ENCODE data around the gene CAGE1.
A peak's percentile ranks its signal among the peaks of the same experiment; 100 is the strongest.
"Not testable (repeated sequence)": the region's sequence is repeated elsewhere in the genome, so short reads cannot be mapped to it uniquely, and the experiment has no call there.

Gene CAGE1

DNA sequence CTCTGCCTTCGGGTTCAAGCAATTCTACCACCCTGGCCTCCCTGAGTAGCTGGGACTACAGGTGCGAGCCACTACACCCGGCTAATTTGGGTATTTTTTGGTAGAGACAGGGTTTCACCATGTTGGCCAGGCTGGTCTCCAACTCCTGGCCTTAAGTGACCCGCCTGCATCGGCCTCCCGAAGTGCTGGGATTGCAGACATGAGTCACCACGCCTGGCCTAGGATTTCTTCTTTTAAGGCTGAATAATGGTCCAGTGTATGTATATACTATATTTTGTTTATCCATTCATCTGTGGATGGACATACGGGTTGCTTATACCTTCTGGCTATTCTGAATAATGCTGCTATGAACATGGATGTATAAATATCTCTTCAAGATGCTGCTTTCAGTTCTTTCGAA is 17.2 kb upstream of the CAGE1 start:
- DNase-seq = no peak

DNA sequence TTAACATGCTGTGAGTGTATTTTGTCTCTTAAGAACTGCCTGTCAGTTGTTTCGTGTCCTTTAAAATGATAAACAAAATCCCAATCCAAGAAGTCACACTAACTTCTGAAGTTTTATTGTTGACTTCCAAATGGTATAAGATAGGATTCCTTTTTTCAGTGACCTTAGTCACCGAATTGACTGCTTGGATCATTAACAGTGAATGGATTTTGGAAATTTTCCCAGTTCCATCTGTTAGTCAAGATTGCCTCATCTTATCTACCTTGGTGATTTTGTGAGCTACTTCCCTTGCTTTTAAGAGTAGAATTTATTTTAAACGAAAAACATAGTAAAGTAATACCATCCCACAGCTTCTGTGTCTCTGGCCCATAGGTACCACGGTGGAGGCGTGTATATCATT is 15.0 kb upstream of the CAGE1 start:
- DNase-seq = no peak

DNA sequence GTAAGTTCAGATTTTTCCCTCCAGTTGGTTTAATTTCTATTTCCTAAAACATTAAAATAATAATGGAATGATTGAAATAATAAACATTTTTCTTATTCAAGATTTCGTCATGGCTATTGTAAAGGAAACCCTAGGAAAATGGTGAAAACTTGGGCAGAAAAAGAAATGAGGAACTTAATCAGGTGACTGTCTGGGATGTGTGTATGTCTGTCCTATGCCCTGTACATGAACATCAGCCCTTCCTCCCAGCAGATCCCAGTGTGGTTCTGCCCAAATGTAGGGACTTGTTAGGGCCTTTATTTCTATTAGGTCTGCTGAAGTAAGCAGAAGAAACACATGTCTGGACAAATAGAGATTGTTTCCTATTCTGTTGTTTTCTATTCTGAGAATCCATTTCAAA is 13.2 kb upstream of the CAGE1 start:
- no peak for DNase-seq

DNA sequence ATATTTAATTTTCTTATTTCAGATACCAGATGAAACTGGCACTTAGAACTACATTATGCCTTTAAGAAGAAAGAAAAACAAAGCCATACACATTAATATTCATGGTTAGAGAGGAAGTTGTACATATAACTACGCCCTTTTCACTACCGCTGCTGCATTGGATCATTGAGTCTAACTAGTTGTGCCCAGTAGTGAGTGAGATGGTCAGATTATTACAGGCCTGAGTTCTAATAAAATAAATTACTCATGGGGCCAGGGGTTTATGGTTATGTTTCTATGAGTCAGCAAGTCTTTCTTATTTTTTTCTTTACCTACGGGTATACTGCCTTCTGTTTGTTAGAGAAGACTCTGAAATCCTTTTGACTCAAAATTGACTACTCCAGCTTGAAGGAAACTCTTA is 11.5 kb upstream of the CAGE1 start:
- DNase-seq = no peak

DNA sequence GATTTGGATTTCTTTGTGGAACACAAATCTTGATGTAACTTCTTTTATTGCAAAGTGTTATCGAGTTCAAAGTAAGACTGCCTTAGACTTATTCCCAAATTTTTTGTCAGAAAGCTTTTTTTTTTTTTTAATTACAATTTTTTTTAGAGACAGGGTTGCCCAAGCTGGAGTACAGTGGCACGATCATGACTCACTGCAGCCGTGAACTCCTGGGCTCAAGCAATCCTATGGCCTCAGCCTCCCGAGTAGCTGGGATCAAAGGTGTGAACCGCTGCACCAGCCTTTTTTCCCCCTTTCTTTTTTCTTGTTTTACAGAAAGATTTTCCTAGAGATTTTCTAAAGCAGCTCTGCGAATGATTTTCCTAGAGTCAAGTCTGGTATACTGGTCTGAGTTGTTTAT is 2.9 kb upstream of the CAGE1 start:
- DNase-seq = no peak

DNA sequence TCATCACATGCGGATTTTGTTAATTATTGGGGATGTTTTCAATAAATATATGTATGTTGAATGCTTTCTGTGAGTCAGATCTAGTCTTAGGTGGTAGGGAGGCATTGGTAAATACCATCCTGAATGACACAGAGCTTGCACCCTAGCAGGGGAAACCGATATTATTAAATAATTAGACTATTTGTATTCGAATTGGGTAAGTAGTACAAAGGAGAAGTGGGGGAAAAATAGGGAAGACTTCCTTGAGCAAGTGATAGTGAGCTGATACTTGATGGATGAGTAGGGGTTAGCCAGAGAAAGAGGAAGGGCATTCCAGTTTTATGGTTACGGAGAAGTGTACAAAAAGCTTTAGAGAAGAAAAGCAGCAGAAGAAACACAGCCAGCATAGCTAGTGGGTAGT is 1.6 kb upstream of the CAGE1 start:
- no peak for DNase-seq

DNA sequence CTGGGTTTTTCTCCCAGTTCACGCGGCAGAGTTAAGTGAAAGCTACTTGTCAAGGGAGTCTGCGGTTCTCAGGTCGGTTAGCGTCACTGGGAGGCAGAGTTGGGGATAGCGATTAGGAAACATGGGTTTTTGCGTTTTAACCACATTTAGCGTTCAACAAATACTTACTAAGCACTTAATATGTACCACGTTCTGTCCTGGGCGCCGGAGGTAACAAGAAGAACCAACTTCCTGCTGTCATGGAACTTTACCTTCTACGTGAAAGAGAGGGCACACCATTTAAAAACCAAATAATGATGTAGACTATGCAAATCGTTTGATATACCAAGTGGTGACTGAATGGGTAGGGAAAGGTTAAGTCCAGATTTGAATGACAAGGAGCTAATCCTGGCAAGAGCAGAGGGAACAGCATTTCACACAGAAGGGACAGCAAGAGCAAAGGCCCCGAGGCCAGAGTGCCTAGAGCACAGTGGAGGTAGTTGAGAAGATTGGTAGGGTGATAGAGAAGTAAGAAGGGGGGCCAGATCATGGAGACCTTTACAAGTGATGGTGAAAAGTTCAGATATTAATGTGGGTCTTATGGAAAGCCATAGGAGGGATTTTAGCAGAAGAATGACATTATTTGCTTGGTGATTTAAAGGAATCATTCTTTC is 810 bp upstream of the CAGE1 start:
- DNase-seq = no peak

DNA sequence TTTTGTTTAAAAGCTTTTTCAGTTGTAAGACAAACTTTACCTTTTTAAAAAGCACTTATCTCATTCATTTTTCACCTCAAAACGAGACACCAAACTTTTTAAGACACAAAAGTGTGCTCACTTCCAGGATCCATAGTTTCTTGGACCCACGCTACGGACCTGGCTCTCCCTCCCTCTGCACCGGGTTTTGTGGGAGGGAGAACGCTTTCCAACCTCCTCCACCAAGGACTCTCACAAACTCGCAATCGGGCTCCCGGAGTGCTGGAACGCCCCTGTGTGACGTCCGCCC is 436 bp downstream of the CAGE1 start:
- DNase-seq = no peak

DNA sequence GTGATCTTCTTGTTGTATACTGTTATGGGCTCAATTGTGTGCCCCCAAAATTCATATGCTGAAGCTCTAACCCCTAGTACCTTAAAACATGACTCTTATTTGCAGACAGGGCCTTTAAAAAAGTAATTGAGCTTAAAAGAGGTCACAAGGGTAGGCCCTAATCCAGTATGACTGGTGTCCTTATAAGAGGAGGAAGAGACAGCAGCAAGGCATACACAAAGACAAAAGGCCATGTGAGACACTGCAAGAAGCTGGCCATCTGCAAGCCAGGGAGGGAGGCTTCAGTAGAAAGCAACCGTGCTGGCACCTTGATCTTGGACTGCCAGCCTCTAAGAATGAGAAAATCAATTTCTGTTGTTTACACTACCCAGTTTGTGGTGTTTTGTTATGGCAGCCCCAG is 8.4 kb downstream of the CAGE1 start:
- DNase-seq = no peak

DNA sequence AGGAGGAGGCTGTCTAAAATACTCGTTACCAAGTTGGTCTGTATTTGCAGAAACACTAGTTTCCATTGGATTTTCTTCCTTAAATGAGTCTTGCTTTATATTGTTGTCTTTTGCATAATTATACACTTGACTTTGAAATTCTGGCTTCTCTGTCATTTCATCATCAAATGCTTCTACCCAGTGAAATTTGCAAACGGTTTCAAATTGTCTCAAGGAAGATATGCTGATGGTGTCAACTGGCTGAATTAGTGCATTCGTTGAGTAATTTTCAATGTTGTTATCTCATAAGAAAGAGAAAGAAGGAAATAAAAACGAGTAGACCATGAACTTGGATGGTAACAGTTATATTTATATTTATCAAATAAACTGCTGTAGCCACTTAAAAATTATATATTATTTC is 10.8 kb downstream of the CAGE1 start:
- DNase-seq = no peak

DNA sequence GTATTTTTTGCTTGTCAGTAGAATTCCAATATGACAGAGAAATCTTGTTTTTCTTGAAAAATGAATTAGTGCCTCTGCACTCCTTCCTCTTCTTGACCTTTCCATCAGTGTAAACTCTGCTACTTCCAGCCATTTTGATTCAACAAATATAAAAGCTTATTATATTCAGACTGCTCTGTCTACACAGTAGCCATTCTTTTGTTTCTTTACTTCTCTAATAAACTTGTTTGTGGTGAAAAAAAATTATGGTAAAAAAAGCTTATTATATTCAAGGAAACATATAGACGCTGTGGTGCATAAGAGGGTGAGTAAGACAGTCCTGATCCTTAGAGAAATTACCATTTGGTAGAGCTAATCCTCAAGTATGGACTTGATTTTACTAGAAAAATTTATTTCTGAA is 11.6 kb downstream of the CAGE1 start:
- DNase-seq = no peak

DNA sequence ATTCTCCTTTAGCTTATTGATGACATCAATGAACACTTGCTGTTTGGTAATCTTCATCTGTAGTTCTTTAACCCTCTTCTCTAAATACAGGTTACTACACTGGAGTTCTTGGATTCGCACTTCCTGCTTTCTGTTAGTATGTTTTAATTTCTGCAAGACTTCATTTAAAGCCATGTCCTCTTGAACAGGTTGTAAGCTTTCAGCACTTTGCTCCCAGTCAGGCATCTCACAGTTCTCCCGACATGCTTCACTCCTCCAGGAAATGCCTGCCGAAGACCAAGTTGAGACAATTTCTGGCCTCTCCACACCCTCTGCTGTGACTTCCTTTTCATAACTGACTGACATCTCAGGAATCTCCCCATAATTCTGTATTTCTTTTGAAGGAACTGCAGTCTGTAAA is 15.8 kb downstream of the CAGE1 start:
- DNase-seq = no peak

DNA sequence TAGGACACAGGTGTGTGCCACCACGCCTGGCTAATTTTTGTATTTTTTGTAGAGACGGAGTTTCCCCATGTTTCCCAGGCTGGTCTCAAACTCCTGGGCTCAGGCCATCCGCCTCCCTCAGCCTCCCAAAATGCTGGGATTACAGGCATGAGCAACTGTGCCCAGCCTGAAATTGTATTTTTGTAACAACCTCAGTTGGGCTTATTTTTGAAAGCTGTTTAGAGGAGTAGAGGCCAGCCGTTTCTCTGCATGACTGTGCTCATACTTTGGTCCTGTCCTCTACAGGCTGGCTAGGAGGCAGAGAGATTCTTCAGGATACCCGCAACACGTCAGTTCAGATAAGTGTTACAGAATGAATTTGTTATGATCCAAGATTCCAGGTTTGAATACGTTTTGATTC is 22.1 kb downstream of the CAGE1 start:
- DNase-seq = no peak

DNA sequence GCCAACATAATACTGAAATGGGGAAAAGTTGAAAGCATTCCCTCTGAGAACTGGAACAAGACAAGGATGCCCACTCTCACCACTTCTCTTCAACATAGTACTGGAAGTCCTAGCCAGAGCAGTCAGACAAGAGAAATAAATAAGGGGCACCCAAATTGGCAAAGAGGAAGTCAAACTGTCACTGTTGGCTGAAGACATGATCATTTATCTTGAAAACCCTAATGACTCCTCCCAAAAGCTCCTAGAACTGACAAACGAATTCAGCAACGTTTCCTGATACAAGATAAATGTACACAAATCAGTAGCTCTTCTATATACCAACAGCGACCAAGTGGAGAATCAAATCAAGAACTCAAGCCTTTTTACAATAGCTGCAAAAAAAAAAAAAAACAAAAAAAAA is 37.6 kb downstream of the CAGE1 start:
- DNase-seq = not testable (repeated sequence)

DNA sequence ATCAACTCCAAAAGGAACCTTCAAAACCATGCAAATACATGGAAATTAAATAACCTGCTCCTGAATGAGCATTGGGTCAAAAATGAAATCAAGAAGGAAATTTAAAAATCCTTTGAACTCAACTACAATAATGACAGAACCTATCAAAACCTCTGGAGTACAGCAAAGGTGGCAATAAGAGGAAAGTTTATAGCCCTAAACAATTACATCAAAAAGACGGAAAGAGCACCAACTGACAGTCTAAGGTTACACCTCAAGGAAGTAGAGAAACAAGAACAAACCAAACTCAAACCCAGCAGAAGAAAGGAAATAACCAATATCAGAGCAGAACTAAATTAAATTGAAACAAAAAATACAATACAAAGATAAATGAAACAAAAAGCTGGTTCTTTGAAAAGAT is 39.0 kb downstream of the CAGE1 start:
- not testable (repeated sequence) for DNase-seq

DNA sequence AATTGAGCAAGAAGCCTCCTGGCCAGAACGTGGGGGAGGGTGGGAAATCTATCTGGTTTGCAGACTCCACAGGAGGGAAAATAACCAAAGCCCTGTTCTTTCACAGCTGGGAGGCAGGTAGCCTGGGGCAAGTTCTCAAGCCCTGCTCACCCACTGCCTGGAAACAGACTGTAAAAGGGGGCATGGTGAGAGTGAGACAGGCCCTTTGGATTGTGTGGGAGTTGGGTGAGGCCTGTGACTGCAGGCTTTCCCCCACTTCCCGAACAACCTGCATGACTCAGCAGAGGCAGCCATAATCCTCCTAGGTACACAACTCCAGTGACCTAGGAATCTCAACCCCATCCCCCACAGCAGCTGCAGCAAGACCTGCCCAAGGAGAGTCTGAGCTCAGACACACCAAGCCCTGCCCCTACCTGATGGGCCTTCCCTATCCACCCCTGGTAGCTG is 42.0 kb downstream of the CAGE1 start:
- DNase-seq = not testable (repeated sequence)

DNA sequence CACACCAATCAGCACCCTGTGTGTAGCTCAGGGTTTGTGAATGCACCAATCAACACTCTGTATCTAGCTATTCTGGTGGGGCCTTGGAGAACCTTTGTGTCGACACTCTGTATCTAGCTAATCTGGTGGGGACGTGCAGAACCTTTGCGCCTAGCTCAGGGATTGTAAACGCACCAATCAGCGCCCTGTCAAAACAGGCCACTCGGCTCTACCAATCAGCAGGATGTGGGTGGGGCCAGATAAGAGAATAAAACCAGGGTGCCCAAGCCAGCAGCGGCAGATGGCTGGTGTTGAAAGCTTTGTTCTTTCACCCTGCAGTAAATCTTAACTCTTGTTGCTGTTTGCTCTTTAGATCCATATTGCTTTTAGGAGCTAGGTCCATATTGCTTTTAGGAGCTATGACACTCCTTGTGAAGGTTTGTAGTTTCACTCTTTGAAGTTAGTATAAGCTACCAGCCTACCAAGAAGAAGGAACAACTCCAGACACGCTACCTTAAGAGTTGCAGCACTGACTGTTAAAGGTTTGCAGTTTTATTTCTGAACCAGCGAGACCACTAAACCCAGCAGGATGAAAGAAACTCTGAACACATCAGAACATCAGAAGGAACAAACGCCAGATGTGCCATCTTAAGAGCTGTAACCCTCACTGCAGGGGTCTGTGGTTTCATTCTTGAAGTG is 44.6 kb downstream of the CAGE1 start:
- not testable (repeated sequence) for DNase-seq

DNA sequence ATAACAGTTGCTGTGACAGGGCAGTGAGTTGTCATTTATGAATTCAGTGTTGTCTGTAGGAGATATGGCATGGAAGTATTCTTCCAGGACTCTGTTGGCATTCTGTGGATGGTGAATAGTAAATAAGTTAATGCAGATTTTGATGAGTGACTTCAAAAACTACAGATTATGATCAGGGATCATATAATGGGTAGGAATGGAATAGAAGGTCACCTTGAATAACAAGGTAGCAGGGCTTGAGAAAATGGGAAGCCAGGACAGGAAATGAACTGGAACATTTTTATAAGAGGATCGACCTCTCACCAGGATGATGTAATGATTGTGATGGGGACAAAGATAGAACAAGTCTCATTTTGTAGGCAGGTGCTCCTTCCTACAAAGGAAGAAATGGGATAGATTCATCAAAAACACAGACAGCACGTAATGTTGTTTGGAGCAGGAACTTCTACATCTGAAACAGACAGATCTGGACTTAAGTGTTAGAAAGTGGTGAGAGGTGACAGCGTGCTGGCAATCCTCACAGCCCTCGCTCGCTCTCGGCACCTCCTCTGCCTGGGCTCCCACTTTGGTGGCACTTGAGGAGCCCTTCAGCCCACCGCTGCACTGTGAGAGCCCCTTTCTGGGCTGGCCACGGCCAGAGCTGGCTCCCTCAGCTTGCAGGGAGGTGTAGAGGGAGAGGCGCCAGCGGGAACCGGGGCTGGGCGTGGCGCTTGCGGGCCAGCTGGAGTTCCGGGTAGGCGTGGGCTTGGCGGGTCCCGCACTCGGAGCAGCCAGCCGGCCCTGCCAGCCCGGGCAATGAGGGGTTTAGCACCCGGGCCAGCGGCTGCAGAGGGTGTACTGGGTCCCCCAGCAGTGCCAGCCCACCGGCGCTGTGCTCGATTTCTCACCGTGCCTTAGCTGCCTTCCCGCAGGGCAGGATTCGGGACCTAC is 45.7 kb downstream of the CAGE1 start:
- DNase-seq = peak; percentile 5

DNA sequence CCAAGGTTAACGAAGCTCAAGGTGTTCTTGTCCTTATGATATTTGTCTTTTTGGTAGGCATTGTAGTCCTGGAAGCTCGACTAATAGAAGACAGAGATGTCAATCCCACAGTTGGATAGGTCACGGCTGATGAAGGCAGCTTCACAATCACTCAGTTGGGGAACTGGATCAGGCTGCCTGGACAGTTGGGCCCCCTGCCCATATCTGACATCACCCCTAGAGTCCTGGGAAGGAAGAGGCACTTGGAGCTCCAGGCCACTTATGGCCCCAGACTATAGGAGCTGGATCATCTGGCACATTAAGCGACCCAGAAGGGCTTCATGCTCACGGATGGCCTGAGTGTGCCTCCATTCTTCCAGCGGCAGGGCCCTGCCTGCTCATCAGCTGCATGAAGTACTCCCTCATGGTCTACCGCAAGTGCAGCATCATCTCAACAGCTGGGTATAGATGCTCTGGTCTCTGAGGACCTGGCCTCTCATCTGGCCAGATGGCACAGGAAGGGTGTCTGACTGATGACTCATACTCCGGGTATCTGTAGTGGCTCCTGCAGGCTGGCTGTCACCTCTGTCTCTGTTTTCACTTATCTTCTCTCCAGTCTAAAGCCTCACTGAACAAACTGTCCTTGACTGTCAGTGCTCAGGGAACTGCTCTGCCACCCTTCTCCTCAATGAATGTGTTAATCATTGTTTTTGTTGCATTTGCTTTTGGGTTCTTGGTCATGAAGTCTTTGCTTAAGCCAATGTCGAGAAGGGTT is 47.4 kb downstream of the CAGE1 start:
- DNase-seq = no peak

DNA sequence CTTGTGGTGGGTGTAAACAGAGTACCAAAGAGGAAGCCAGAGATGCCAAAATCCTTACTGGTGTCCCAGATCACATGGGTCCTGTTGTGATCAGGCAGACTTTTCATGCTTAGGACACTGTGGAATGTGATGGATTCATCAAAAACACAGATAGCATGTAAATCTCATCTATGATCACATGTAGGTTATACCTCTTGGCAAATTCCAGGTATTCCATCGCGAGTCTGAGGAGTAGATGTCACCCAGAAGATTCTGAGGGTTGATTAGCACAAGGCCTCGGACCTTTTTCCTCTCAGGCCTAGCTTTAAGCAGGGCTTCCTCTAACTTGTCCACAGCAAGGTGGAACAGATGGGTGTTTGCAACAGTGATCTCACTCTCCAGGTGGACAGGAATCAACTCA is 48.3 kb downstream of the CAGE1 start:
- DNase-seq = no peak

DNA sequence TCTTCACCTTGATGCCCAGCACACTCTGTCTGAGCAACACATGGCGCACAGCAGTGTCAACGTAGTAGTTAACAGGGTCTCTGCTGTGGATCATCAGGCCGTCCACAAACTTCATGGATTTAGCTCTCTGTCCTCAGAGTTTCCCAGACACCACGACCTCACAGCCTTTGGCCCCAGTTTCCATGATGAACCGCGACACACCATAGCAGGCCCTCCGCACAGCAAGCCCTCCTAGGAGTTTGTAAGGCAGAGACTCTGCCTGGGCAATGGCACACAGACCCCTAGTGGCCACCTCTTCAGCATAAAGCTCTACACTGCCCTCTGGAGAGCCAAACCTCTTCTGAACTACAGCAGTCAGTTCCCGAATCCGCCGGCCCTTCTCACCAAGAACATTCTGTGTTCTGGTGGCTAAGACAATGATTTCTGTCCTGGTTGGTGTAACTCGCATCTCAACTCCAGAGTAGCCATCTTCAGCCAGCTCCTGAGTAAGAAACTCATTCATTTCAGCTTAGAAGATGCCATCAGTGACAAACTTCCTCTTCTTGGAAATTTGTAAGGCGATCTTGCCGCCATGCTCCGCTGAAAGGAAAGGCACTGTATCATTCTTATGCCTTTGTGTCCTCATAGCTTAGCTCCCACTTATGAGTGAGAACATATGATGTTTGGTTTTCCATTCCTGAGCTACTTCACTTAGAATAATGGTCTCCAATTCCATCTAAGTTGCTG is 50.4 kb downstream of the CAGE1 start:
- DNase-seq = peak; percentile 18

DNA sequence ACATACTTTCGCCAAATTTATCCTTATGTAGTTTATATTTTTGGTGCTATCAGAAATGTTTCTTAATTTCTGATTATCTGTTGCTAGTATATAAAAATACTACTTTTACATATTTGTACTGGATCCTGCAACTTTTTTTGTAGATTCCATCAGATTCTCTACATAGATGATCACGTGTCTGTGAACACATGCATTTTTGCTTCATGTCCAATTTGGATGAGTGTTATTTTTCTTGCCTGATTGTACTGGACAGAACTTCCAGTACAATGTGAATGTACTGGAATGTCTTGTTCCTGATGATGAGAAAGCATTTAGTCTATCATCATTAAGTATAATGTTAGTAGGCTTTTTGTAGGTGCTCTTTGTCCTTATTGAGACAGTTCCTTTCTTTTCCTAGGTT is 51.5 kb downstream of the CAGE1 start:
- DNase-seq = no peak

DNA sequence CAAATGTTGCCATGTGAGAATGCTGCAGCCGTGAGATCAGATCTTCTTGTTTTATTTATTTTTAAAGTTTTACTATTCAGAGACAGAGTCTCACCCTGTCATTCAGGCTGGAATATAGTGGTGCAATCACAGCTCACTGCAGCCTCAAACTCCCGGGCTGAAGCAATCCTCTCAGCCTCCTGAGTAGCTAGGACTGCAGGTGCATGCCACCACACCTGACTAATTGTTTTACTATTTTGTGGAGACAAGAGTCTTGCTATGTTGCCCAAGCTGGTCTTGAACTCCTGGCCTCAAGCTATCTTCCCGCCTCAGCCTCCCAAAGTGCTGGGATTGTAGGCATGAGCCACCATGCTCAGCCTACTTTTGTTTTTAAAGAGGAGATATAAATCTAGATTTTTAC is 54.0 kb downstream of the CAGE1 start:
- DNase-seq = no peak
